KMS-11 (cell line): ENCODE results near the gene UBE2E1.
A peak's percentile ranks its signal among the peaks of the same experiment; 100 is the strongest.

Experiments
- H2AFZ ChIP-seq: fragments of 200-600 bp; sonication (generic); 2 replicates; pipeline ENCODE4 v1.6.1; 2016; ENCODE audit warnings: antibody characterized with exemption, mixed run types, low read depth
- H3K27ac ChIP-seq: fragments of 200-600 bp; sonication (generic); 2 replicates; pipeline ENCODE4 v1.6.1; 2016; ENCODE audit warnings: mild to moderate bottlenecking, mixed run types
- H3K27me3 ChIP-seq: fragments of 200-600 bp; sonication (generic); 2 replicates; pipeline ENCODE4 v1.6.1; 2017; ENCODE audit warnings: mild to moderate bottlenecking, low read depth, mixed run types, moderate library complexity; ENCODE audit not compliant: insufficient read depth
- H3K36me3 ChIP-seq: fragments of 200-600 bp; sonication (generic); 2 replicates; pipeline ENCODE4 v1.6.1; 2017; ENCODE audit warnings: mild to moderate bottlenecking, mixed run types; ENCODE audit not compliant: insufficient read depth
- H3K4me1 ChIP-seq: fragments of 200-600 bp; sonication (generic); 2 replicates; pipeline ENCODE4 v1.6.1; 2016; ENCODE audit warnings: mild to moderate bottlenecking, low read depth, mixed run types; ENCODE audit not compliant: poor library complexity, severe bottlenecking
- H3K4me2 ChIP-seq: fragments of 200-600 bp; sonication (generic); 2 replicates; pipeline ENCODE4 v1.7.0; 2016; ENCODE audit warnings: mild to moderate bottlenecking, mixed run types
- H3K4me3 ChIP-seq: fragments of 200-600 bp; sonication (generic); IDR thresholded peaks from 2 replicates; pipeline ENCODE4 v1.6.1; 2017; ENCODE audit warnings: low read depth, low read length, mixed read lengths; ENCODE audit not compliant: insufficient read depth
- H3K79me2 ChIP-seq: fragments of 200-600 bp; sonication (generic); 2 replicates; pipeline ENCODE4 v1.6.1; 2016; ENCODE audit warnings: low read depth, mixed run types; ENCODE audit not compliant: insufficient read depth
- H3K9ac ChIP-seq: fragments of 200-600 bp; sonication (generic); 2 replicates; pipeline ENCODE4 v1.6.1; 2016; ENCODE audit warnings: mild to moderate bottlenecking, mixed run types
- H4K20me1 ChIP-seq: fragments of 200-600 bp; sonication (generic); 2 replicates; pipeline ENCODE4 v1.6.1; 2016; ENCODE audit warnings: mild to moderate bottlenecking, mixed run types; ENCODE audit not compliant: insufficient read depth
- TF ChIP-seq, protein P1 (sequence below): fragments of 200-600 bp; sonication (generic); conservative IDR thresholded peaks from 2 replicates; pipeline ENCODE4 v1.6.1; 2017; ENCODE audit warnings: low read depth, mild to moderate bottlenecking, antibody characterized with exemption, low read length, moderate library complexity, mixed read lengths

Gene UBE2E1

GRCh38 chr3:23795096-23795495, 10.7 kb upstream of the UBE2E1 start:
- TF ChIP-seq, protein P1, sequence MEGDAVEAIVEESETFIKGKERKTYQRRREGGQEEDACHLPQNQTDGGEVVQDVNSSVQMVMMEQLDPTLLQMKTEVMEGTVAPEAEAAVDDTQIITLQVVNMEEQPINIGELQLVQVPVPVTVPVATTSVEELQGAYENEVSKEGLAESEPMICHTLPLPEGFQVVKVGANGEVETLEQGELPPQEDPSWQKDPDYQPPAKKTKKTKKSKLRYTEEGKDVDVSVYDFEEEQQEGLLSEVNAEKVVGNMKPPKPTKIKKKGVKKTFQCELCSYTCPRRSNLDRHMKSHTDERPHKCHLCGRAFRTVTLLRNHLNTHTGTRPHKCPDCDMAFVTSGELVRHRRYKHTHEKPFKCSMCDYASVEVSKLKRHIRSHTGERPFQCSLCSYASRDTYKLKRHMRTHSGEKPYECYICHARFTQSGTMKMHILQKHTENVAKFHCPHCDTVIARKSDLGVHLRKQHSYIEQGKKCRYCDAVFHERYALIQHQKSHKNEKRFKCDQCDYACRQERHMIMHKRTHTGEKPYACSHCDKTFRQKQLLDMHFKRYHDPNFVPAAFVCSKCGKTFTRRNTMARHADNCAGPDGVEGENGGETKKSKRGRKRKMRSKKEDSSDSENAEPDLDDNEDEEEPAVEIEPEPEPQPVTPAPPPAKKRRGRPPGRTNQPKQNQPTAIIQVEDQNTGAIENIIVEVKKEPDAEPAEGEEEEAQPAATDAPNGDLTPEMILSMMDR: no peak
- Histone ChIP-seq H4K20me1 (no peaks in the 10 kb centered on the region), H3K27me3 (no peaks in the 10 kb centered on the region), H3K9ac (no peak overlapping the region), H3K4me1 (peaks cover 20% of the 10 kb centered on the region), H3K27ac (no peak overlapping the region), H3K4me3 (no peak overlapping the region), H3K4me2 (no peak overlapping the region), H3K36me3 (no peaks in the 10 kb centered on the region), H2AFZ (no peak overlapping the region), H3K79me2 (no peaks in the 10 kb centered on the region)

- TF ChIP-seq, protein P1: no peak
- Histone ChIP-seq H3K9ac (no peak overlapping the region), H3K4me1 (peaks cover 23% of the 10 kb centered on the region), H3K36me3 (no peaks in the 10 kb centered on the region), H2AFZ (no peak overlapping the region), H3K27ac (no peak overlapping the region), H3K27me3 (no peaks in the 10 kb centered on the region), H4K20me1 (no peaks in the 10 kb centered on the region), H3K4me3 (no peak overlapping the region), H3K79me2 (no peaks in the 10 kb centered on the region), H3K4me2 (no peak overlapping the region)
Observed at GRCh38 chr3:23796518-23796917, 9.2 kb upstream of the UBE2E1 start.

GRCh38 chr3:23797491-23797890, 8.3 kb upstream of the UBE2E1 start:
- Histone ChIP-seq H3K4me2 (peak overlapping the region; percentile 62), H3K27ac (no peak overlapping the region), H2AFZ (no peak overlapping the region), H3K4me1 (peaks cover 23% of the 10 kb centered on the region), H3K36me3 (no peaks in the 10 kb centered on the region), H4K20me1 (no peaks in the 10 kb centered on the region), H3K27me3 (no peaks in the 10 kb centered on the region), H3K4me3 (no peak overlapping the region), H3K79me2 (no peaks in the 10 kb centered on the region), H3K9ac (no peak overlapping the region)
- TF ChIP-seq, protein P1: no peak

DNA sequence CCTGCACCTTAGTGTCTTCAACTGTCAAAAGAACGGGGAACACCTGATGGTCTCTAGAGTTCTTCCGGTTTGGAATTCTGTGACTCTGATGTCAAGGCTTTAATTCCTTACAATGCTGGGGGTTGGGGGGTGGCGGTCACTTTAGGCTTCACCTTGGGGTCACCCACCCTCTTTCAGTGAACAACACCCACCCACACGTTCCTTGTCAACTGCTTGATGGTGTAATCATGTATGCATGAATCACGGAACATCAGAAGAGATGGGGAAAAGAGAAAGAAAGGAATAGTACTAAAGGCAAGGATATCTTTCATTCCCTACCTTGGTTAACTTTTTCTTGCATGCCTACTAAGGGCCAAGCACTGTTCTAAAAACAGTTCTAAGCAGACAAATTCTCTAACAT, 7.3 kb upstream of the UBE2E1 start:
- Histone ChIP-seq H3K27ac (no peak overlapping the region), H3K79me2 (no peaks in the 10 kb centered on the region)

More for the DNA sequence above, 7.3 kb upstream of the UBE2E1 start:
- Histone ChIP-seq H3K4me2 (no peak overlapping the region), H2AFZ (no peak overlapping the region), H4K20me1 (no peaks in the 10 kb centered on the region), H3K36me3 (no peaks in the 10 kb centered on the region), H3K4me1 (peaks cover 23% of the 10 kb centered on the region), H3K27me3 (no peaks in the 10 kb centered on the region), H3K4me3 (no peak overlapping the region), H3K9ac (no peak overlapping the region)
- TF ChIP-seq, protein P1: no peak
